Measurements from ENCODE around the gene SOAT1.

SOAT1 gene

DNA sequence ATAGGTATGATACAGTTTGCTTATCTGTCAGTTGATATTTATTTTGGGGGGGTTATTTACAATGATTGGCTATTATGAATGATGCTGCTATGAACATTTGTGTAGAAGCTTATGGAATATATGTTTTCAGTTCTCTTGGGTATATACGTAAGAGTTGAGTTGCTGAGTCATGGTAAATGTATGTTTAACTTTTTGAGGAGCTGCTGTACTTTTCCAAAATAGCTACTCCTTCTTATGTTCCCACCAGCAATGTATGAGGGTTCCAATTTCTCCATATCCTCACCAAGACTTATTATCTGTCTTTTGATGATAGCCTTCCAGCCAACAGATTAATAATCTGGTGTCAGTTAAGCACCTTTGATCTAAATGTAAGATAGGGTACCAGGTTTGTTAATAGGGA, 11.9 kb downstream of the SOAT1 start:
- Histone ChIP-seq H3K27ac (ENCODE audit: low read length) (no peak overlapping the region), H3K36me3 (ENCODE audit: control insufficient read depth in 1 of 2, insufficient read depth in 2 of 2, low read length in 2 of 2) (peaks cover 8 to 32% of the 10 kb centered on the region in 2 donors), H3K9me3 (ENCODE audit: control insufficient read depth in 1 of 2, low read length in 2 of 2) (no peaks in the 10 kb centered on the region)

DNA sequence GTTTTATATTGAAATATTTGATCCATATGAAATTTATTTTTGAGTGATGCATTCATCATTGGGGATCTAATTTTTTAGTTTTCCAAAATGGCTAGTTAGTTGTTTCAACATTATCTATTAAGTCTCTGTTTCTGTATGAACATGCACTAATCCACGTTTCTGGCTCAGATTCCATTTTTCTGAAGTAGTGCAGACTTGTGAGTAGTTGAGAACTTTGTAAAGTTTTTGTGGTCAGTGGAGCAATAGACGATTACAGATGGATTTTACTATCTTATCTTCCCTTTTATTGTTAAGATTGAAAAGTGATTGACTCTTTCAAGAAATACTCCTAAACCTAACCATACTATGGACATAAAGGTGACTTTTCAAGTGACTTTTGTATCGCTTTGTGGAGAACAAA, 16.7 kb downstream of the SOAT1 start:
- H3K4me3 ChIP-seq (ENCODE audit: low read depth in 1 of 2, low read length in 2 of 2): no peak overlapping the region
- H3K27me3 ChIP-seq (ENCODE audit: low read depth, low read length): no peaks in the 10 kb centered on the region
- H3K36me3 ChIP-seq (ENCODE audit: control insufficient read depth in 1 of 2, insufficient read depth in 2 of 2, low read length in 2 of 2): peaks cover 7 to 26% of the 10 kb centered on the region in 2 donors
- no peak overlapping the region for H3K27ac ChIP-seq (ENCODE audit: low read length)
- no peaks in the 10 kb centered on the region for H3K4me1 ChIP-seq (ENCODE audit: control insufficient read depth in 1 of 2, insufficient read depth in 2 of 2, low read length in 2 of 2)
- no peaks in the 10 kb centered on the region for H3K9me3 ChIP-seq (ENCODE audit: control insufficient read depth in 1 of 2, low read length in 2 of 2)

More for the DNA sequence above, 11.9 kb downstream of the SOAT1 start:
- Histone ChIP-seq H3K4me1 (ENCODE audit: control insufficient read depth in 1 of 2, insufficient read depth in 2 of 2, low read length in 2 of 2) (no peaks in the 10 kb centered on the region), H3K4me3 (ENCODE audit: low read depth in 1 of 2, low read length in 2 of 2) (no peak overlapping the region), H3K27me3 (ENCODE audit: low read depth, low read length) (no peaks in the 10 kb centered on the region)

DNA sequence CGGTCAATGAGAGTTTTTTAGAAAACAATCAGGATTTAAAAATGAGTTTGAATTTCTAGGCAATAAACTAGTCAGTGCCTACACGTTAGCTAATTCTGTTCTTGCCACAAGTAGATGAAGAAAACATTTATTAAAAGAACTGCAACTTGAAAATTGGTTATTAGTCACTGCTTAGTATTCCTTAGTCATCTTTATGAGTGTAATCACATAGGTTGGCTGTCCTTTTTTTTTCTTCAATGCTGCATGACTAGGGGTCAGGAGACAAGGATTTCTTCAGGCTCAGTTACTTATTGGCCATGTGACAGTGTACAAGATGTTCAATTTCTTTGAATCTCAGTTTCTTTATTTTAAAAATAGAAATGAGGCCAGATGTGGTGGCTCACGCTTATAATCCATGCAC, 17.1 kb downstream of the SOAT1 start:
- Histone ChIP-seq H3K4me1 (ENCODE audit: control insufficient read depth in 1 of 2, insufficient read depth in 2 of 2, low read length in 2 of 2) (no peaks in the 10 kb centered on the region), H3K4me3 (ENCODE audit: low read depth in 1 of 2, low read length in 2 of 2) (no peak overlapping the region), H3K36me3 (ENCODE audit: control insufficient read depth in 1 of 2, insufficient read depth in 2 of 2, low read length in 2 of 2) (peaks cover 7 to 26% of the 10 kb centered on the region in 2 donors), H3K27me3 (ENCODE audit: low read depth, low read length) (no peaks in the 10 kb centered on the region), H3K9me3 (ENCODE audit: control insufficient read depth in 1 of 2, low read length in 2 of 2) (no peaks in the 10 kb centered on the region), H3K27ac (ENCODE audit: low read length) (no peak overlapping the region)

DNA sequence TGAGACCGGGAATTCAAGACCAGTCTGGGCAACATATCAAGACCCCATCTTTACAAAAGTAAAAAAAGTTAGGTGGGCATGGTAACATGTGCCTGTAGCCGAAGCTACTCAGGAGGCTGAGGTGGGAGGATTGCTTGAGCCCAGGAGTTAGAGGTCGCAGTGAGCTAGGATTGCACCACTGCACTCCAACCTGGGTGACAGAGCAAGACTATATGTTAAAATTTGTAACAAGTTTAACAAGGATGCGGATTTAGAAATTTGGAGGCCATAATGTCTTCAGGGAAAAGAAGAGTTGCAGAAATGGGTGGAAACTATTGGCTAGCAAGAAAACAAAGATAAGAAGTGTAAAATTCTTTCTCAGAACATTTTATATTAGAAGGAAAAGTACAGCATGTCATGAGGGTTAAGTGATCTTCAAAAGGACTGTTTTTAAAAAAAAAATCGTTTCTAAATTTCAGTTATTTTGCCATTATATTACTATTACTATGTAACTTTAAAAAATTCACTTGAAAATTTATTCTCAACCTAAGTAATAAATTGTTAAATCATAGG, 17.6 kb downstream of the SOAT1 start:
- H3K4me1 ChIP-seq (ENCODE audit: control insufficient read depth in 1 of 2, insufficient read depth in 2 of 2, low read length in 2 of 2): no peaks in the 10 kb centered on the region
- no peak overlapping the region for H3K4me3 ChIP-seq (ENCODE audit: low read depth in 1 of 2, low read length in 2 of 2)
- no peak overlapping the region for H3K27ac ChIP-seq (ENCODE audit: low read length)
- H3K9me3 ChIP-seq (ENCODE audit: control insufficient read depth in 1 of 2, low read length in 2 of 2): no peaks in the 10 kb centered on the region
- no peaks in the 10 kb centered on the region for H3K27me3 ChIP-seq (ENCODE audit: low read depth, low read length)
- H3K36me3 ChIP-seq (ENCODE audit: control insufficient read depth in 1 of 2, insufficient read depth in 2 of 2, low read length in 2 of 2): peaks cover 7 to 22% of the 10 kb centered on the region in 2 donors

DNA sequence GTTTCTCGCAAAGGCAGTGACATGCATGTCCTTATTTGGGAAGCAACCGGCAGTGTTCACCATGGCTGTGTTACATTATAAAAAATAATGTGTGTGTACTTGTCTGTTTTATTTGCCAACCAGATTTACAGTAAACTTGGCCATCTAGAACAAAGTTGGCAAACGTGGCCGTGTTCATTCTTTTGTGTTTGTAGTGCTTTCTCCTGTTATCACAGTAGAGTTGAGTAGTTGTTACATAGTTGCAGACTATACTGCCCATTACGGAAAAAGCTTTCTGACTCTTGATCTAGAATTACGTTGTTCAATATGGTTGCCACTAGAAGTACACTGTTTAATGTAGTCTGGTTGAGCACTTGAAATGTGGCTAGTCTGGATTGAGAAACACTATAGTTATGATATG, 19.4 kb downstream of the SOAT1 start:
- no peak overlapping the region for H3K4me3 ChIP-seq (ENCODE audit: low read depth in 1 of 2, low read length in 2 of 2)
- no peaks in the 10 kb centered on the region for H3K4me1 ChIP-seq (ENCODE audit: control insufficient read depth in 1 of 2, insufficient read depth in 2 of 2, low read length in 2 of 2)
- peaks cover 7 to 12% of the 10 kb centered on the region in 2 donors for H3K36me3 ChIP-seq (ENCODE audit: control insufficient read depth in 1 of 2, insufficient read depth in 2 of 2, low read length in 2 of 2)
- no peaks in the 10 kb centered on the region for H3K9me3 ChIP-seq (ENCODE audit: control insufficient read depth in 1 of 2, low read length in 2 of 2)
- no peaks in the 10 kb centered on the region for H3K27me3 ChIP-seq (ENCODE audit: low read depth, low read length)
- H3K27ac ChIP-seq (ENCODE audit: low read length): no peak overlapping the region

DNA sequence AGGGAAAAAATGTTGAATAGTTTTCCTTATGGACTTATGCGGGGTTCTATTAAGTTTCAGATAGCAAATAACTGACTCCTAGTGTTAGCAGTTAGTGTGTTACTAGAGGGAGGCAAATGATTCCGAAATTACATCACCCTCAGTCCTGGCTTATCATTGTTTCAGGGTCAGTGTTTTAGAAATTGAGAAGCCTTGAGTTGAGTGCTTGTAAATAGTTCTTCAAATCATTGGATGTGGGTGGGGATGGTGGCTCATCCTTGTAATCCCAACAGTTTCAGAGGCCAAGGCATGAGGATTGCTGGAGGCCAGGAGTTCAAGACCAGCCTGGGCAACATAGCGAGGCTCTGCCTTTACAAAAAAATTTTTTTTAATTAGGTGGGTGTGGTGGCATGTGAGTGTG, 21.3 kb downstream of the SOAT1 start:
- Histone ChIP-seq H3K4me1 (ENCODE audit: control insufficient read depth in 1 of 2, insufficient read depth in 2 of 2, low read length in 2 of 2) (no peaks in the 10 kb centered on the region), H3K27me3 (ENCODE audit: low read depth, low read length) (no peaks in the 10 kb centered on the region)

DNA sequence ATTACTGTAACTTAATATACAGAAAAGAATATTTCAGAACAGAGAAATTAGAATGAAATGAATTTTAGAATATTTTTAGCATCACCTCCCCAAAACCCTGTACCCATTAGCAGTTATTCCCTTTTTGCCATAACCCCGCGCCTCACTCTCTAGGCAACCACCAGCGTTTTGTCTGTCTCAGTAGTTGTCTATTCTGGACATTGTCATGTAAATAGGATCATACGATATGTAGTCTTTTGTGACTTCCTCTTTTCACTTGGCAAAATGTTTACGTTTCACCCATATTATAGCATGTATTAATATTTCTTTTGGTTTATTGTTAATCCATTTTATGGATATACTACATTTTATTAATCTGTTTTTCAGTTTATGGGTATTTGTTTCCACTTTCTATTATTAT, 24.9 kb downstream of the SOAT1 start:
- Histone ChIP-seq H3K36me3 (ENCODE audit: control insufficient read depth in 1 of 2, insufficient read depth in 2 of 2, low read length in 2 of 2) (peaks cover 0 to 3% of the 10 kb centered on the region in 2 donors), H3K27ac (ENCODE audit: low read length) (no peak overlapping the region), H3K9me3 (ENCODE audit: control insufficient read depth in 1 of 2, low read length in 2 of 2) (no peaks in the 10 kb centered on the region), H3K4me1 (ENCODE audit: control insufficient read depth in 1 of 2, insufficient read depth in 2 of 2, low read length in 2 of 2) (peaks cover 0 to 5% of the 10 kb centered on the region in 2 donors), H3K4me3 (ENCODE audit: low read depth in 1 of 2, low read length in 2 of 2) (no peak overlapping the region), H3K27me3 (ENCODE audit: low read depth, low read length) (no peaks in the 10 kb centered on the region)

More for the DNA sequence above, 21.3 kb downstream of the SOAT1 start:
- no peaks in the 10 kb centered on the region for H3K9me3 ChIP-seq (ENCODE audit: control insufficient read depth in 1 of 2, low read length in 2 of 2)
- no peak overlapping the region for H3K4me3 ChIP-seq (ENCODE audit: low read depth in 1 of 2, low read length in 2 of 2)
- H3K36me3 ChIP-seq (ENCODE audit: control insufficient read depth in 1 of 2, insufficient read depth in 2 of 2, low read length in 2 of 2): peaks cover 7 to 12% of the 10 kb centered on the region in 2 donors
- H3K27ac ChIP-seq (ENCODE audit: low read length): no peak overlapping the region

DNA sequence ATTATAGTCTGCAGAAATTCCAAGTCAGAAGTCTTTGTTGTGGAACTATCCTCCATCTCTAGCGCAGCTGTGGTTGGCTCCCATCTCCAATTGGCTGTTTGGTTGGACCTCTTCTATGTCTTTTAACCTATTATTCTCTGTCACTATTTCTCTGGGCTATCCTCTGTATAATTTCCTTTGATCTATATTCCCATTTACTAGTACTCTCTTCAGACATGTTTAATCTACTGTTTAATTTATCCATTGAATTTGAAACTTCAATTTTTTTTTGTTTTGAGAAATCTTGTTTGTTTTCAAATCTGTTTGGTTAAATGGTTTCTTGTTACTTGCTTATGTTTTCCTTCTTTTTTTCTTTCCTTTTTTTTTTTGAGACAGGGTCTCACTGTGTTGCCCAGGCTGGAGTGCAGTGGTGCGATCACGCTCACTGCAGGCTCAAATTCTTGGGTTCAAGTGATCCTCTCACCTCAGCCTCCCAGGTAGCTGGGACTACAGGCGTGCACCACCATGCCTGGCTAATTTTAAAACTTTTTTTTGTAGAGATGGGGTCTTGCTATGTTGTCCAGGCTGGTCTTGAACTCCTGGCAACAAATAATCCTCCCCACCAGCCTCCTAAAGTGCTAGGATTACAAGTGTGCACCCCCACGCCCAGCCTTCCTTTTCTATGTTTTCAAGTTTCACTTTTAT, 28.1 kb downstream of the SOAT1 start:
- H3K4me3 ChIP-seq (ENCODE audit: low read depth in 1 of 2, low read length in 2 of 2): no peak overlapping the region
- no peak overlapping the region for H3K27ac ChIP-seq (ENCODE audit: low read length)
- H3K9me3 ChIP-seq (ENCODE audit: control insufficient read depth in 1 of 2, low read length in 2 of 2): no peaks in the 10 kb centered on the region
- peaks cover 0 to 7% of the 10 kb centered on the region in 2 donors for H3K36me3 ChIP-seq (ENCODE audit: control insufficient read depth in 1 of 2, insufficient read depth in 2 of 2, low read length in 2 of 2)
- H3K27me3 ChIP-seq (ENCODE audit: low read depth, low read length): no peaks in the 10 kb centered on the region
- peaks cover 0 to 5% of the 10 kb centered on the region in 2 donors for H3K4me1 ChIP-seq (ENCODE audit: control insufficient read depth in 1 of 2, insufficient read depth in 2 of 2, low read length in 2 of 2)

DNA sequence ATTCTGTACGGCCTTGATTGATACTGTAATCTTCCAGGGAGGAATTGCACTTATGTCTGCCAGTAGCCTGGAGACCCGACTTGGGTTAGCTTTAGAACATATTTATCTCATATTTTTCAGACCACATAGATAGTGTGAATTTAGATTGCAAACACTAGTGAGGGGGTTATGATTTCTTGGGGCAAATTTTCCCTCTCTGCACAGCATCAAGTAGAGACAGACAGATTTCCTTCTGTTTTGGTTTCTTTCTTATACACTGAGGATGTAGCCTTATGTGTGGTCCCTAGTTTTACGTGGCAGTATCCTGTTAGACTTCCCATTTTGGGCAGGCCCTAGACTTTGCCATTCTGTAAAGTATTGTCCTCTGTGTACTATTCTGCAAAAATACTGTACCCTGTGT, 29.0 kb downstream of the SOAT1 start:
- no peaks in the 10 kb centered on the region for H3K27me3 ChIP-seq (ENCODE audit: low read depth, low read length)
- peaks cover 0 to 7% of the 10 kb centered on the region in 2 donors for H3K36me3 ChIP-seq (ENCODE audit: control insufficient read depth in 1 of 2, insufficient read depth in 2 of 2, low read length in 2 of 2)
- H3K4me1 ChIP-seq (ENCODE audit: control insufficient read depth in 1 of 2, insufficient read depth in 2 of 2, low read length in 2 of 2): peaks cover 3 to 5% of the 10 kb centered on the region in 2 donors
- H3K4me3 ChIP-seq (ENCODE audit: low read depth in 1 of 2, low read length in 2 of 2): peak overlapping the region in 1 of 2 donors; percentile 32
- no peaks in the 10 kb centered on the region for H3K9me3 ChIP-seq (ENCODE audit: control insufficient read depth in 1 of 2, low read length in 2 of 2)
- H3K27ac ChIP-seq (ENCODE audit: low read length): no peak overlapping the region

DNA sequence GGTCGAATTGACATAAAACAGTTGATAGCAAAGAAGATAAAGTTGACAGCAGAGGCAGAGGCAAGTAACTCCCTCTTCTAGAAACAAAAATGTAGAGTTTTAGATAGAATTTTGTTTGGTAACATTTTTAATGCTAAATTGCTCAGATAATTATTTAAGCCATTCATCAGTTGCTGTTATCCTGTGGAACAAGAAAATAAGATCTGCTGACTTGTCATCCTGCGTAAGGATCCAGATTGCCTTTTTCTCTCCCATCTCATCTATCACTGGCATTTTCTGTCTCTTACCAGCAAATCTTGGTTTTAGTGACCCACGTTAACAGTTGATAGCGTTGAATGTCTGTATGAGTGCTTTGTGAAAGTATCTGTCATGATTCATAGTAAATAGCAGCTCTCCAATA, 29.8 kb downstream of the SOAT1 start:
- Histone ChIP-seq H3K9me3 (ENCODE audit: control insufficient read depth in 1 of 2, low read length in 2 of 2) (no peaks in the 10 kb centered on the region), H3K27ac (ENCODE audit: low read length) (no peak overlapping the region), H3K4me1 (ENCODE audit: control insufficient read depth in 1 of 2, insufficient read depth in 2 of 2, low read length in 2 of 2) (peaks cover 3 to 5% of the 10 kb centered on the region in 2 donors), H3K27me3 (ENCODE audit: low read depth, low read length) (no peaks in the 10 kb centered on the region), H3K4me3 (ENCODE audit: low read depth in 1 of 2, low read length in 2 of 2) (no peak overlapping the region), H3K36me3 (ENCODE audit: control insufficient read depth in 1 of 2, insufficient read depth in 2 of 2, low read length in 2 of 2) (peaks cover 0 to 7% of the 10 kb centered on the region in 2 donors)

DNA sequence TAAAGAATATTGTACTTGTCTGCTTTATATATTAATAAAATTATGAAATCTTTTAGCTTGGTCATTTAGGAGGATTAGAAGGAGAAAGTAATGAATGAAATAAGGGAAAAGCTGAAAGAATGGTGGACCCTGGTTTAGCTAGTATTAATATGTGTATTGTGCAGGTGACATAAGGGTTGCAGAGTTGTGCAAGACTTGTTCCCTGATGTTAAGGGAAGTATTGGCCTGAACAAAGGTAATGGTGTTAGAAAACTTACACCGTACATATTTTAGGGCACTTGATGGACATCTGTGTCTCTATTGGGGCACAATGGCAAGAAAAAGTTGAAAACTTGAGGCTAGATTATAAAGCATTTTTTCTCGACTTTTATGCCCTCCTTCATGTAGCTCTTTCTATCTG, 32.2 kb downstream of the SOAT1 start:
- Histone ChIP-seq H3K27ac (ENCODE audit: low read length) (no peak overlapping the region), H3K4me3 (ENCODE audit: low read depth in 1 of 2, low read length in 2 of 2) (no peak overlapping the region), H3K27me3 (ENCODE audit: low read depth, low read length) (no peaks in the 10 kb centered on the region), H3K4me1 (ENCODE audit: control insufficient read depth in 1 of 2, insufficient read depth in 2 of 2, low read length in 2 of 2) (peaks cover 3 to 5% of the 10 kb centered on the region in 2 donors), H3K9me3 (ENCODE audit: control insufficient read depth in 1 of 2, low read length in 2 of 2) (no peaks in the 10 kb centered on the region), H3K36me3 (ENCODE audit: control insufficient read depth in 1 of 2, insufficient read depth in 2 of 2, low read length in 2 of 2) (peaks cover 0 to 13% of the 10 kb centered on the region in 2 donors)

DNA sequence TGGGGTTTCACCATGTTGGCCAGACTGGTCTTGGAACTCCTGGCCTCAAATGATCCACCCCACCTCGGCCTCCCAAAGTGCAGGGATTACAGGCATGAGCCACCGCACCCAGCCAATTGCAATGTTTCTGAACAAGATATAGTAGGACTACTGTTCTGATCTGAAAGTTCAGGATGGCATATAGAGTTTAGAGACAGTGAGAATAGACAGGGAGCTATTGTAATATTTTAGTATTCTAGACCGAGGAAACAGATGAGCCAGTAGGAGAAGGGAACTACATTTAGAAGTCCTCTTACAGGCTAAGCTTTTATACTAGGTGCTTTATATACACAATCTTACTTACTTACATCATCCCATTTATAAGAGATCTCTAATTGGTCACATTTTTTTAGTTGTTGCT, 33.1 kb downstream of the SOAT1 start:
- H3K4me3 ChIP-seq (ENCODE audit: low read depth in 1 of 2, low read length in 2 of 2): no peak overlapping the region
- H3K36me3 ChIP-seq (ENCODE audit: control insufficient read depth in 1 of 2, insufficient read depth in 2 of 2, low read length in 2 of 2): peaks cover 0 to 13% of the 10 kb centered on the region in 2 donors
- peaks cover 3 to 5% of the 10 kb centered on the region in 2 donors for H3K4me1 ChIP-seq (ENCODE audit: control insufficient read depth in 1 of 2, insufficient read depth in 2 of 2, low read length in 2 of 2)
- H3K27me3 ChIP-seq (ENCODE audit: low read depth, low read length): no peaks in the 10 kb centered on the region
- H3K27ac ChIP-seq (ENCODE audit: low read length): no peak overlapping the region
- no peaks in the 10 kb centered on the region for H3K9me3 ChIP-seq (ENCODE audit: control insufficient read depth in 1 of 2, low read length in 2 of 2)

Measured in muscle layer of duodenum (tissue), 2 donors.